COLO668 (cell line): ENCODE measurements around the gene ASB16.

Source experiments
- DNase-seq: peaks from one replicate; lab custom pipeline; 2025; ENCODE audit not compliant: unreplicated experiment; lab: John Stamatoyannopoulos, UW

Gene ASB16

DNA sequence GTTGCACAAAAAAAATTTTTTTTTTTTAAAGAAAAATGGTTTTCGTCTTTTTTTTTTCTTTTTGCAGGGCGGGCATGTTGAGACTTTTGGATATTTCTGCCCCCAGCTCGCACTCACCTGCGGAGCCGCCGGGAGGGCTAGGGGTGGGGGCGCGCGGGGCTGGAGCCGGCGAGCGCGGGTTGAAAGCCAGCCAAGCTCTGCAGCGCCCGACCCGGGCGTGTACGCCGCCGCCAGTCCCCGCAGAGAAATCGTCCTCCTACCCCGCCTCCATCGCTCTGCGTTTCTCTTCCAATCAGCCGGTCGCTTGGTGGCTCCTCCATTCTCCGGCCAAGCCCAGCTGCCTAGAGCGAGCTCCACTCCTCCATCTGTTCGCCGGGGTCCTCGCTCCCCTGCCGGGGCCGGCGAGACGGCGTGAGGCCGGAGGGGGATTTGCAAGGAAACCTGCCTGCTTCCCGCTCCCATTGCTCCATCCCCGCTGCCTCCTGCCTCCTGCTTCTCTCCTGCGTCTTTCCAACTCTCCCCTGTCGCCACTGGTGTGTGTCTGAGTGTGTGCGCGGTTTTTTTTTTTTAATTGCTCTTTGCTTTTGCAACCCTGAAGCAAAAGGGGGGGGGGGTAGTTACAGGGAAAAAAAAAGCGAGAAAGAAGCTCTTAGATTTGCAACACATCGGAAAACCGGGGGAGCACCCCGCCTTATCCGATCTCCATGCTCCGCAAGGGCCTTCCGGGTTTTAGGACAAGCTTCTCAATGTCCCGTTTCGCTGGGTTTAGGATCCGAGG lies 50.8 kb downstream of the ASB16 start:
- peak; percentile 54 for DNase-seq

DNA sequence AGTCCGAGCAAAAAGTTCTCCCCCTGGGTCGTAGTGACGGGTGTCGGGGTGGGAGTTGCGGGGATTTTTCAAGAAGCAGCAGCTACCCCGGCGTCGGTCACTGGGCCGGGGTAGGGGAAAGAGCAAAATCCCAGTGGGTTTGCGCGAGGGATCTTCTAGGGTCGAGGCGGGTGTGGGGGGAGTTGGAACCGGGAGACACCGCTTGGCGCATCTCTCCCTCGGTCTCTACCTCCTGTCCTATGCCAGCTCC lies 51.3 kb downstream of the ASB16 start:
- DNase-seq, result no peak

GRCh38 chr17:44222112-44222869 lies 51.8 kb downstream of the ASB16 start:
- peak; percentile 35 for DNase-seq

GRCh38 chr17:44223541-44224071 lies 53.1 kb downstream of the ASB16 start:
- no peak for DNase-seq
